HG02970 (cell line): ENCODE results near the gene HESX1.

Source experiments
- ATAC-seq: cut with Tn5 transposase; IDR thresholded peaks from one replicate; pipeline ENCODE4 v1.9.1; 2021; ENCODE audit warnings: mild to moderate bottlenecking, moderate library complexity, moderate number of reproducible peaks; ENCODE audit not compliant: unreplicated experiment, low FRiP score

Gene HESX1

DNA sequence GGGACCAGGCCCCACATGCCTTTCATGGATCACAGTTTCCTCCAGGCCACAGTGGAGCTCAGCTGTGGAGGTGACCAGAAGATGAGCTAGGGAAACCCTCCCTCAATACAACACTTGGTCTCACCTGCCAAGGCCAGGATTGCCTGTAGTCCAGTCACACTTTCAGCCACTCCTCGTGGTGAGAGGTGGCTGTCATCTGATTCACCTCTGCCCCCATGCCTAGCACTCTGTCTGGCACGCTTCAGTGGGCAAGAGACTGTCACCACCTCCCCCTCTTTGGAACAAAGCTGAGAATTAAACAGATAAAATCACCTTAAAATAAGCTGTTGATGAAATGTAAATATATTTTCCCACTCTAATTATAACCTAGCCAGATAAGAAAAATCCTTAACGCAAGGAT is 30.7 kb downstream of the HESX1 start:
- ATAC-seq: no peak

DNA sequence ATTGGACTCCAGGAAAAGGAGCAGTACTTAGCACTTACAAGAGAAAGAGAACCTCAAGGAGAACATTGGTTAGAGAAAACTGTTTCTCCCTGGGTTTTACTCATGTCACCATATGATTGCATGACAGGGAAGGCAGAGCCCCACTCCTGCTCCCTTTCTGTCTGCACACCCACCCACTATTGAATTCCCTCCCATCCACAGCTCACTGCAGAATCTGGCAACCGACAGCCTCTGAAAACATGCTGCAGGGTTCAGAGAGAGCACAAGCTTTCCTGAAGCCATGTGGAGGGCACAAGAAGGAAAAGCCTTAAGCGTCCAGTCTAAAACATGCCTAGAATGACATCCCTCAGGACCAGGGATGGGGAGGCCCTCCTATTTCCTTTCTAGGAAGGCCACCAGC is 31.6 kb downstream of the HESX1 start:
- ATAC-seq: no peak

DNA sequence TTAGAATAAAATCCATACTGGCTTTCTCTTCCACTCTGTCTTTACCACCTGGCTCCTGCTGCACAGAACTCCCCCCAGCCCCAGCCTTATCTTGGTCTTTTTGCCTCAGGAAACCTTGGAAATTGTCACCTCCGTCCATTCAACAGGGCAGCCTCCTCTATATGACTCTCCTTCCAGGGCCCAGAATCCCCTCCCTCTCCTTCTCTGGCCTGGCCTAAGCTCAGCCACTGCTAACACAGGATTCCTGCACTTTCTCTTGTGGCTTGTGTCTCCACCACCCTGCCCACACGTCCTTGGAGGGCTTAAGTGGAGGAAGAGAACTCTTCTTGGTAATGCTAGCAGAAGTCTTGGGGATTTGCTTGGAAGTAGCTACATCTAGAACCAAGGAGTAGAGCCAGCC is 33.1 kb downstream of the HESX1 start:
- no peak for ATAC-seq

DNA sequence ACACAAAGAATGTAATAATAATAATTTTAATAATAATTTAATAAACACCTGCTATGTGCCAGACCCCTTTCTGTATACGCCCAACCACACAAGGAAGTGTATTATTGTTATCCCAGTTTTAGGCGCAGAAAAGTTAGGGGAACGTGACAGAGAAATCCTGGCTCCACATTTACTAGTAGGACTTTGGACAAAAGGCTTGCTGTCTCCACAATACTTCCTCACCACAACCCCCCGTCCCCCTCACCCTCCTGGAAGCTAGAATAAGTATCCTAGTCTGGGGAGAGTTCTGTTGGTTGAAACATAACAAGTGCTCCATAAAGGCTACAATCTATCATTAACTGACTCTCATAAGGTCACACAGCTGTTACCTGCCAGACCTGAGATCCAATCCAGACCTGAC is 34.1 kb downstream of the HESX1 start:
- no peak for ATAC-seq

DNA sequence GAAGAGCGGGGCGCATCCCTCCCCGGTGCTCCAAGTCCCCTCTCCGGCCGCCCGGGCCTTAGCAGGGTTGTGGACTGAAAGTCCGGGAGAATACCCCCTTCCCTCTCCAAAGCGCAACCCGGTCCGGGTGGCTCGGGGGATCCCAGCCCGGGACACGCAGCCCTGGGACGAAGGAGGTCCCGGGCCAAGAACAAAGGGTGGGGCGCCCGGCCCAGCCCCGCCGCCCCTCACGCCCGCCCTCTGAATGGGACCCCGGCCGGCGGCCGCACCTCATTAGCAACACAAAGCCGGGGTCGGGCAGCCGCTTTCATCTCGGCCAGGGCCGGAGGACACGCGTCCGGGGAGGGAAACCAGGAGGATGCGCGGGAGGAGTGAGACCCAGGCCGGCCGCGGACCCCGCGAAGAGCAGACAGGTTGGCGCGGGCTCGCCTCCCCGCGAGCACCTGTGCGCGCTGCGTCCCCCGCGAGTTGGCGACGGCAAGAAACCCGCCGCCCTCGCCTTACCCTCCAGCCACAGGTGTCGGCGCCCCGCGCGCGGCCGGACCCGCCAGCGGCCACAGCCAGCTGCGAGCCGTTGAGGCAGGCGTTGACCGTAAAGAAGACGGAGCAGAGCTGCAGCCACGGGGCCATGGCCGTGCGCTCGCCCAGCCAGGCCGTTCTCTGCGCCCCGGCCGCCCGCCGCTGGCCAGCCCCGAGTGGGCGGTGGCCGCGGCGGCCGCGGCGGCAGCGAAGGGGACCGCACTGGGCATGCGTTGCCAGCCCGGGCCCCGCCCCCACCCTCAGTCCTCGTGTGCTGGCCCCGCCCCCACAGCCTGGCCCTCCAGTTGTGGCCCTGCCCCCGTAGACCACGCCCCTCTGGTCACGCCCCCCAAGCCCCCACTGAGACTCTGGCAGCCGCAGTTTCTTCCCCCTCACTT is 34.9 kb downstream of the HESX1 start, which contains the start of gene IL17RD:
Gene IL17RD (minus strand): TSS at position 697 of the 917 bp plus-strand sequence. CDS start 67 bp downstream, at position 630.
- no peak for ATAC-seq

DNA sequence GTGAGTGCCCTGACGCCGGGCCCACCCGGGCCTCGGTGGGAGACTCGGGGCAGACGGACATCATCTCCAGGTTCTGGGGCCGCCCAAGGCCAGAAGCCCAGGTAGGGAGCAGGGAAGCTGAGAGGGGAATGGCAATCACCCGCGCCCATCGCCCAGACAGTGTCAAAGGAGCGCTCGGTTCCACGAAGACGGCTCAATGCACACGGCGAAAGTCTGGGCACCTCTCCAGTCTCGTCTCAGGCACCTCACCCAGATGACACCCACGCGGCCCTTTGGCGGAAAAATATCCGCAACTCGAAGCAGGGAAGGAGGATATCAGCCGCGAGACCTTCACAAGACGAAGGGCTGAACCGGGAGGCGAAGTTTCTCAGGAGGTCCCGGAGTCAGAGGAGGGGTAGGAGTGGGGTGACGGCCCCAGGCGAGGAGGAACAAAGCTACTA is 35.5 kb downstream of the HESX1 start:
- no peak for ATAC-seq

DNA sequence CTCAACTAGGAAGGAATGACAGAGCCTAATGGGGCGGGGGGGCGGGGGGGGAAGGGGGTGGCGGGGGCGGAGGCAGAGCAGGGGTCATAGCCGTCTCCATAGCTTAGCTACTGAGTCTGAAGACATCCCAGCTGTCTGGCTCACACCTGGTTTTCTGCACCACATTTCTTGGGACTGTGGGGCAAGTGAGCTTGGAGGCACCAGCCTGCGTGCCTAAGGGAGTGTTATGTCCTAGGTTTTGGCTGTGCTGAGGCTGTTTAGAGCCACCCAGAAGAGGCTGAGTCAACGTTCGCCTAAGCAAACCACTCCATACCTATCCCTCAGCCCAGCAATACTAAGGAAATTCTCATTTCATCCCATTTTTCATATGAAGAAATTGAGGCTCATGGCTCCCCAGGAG is 36.0 kb downstream of the HESX1 start:
- ATAC-seq: no peak

DNA sequence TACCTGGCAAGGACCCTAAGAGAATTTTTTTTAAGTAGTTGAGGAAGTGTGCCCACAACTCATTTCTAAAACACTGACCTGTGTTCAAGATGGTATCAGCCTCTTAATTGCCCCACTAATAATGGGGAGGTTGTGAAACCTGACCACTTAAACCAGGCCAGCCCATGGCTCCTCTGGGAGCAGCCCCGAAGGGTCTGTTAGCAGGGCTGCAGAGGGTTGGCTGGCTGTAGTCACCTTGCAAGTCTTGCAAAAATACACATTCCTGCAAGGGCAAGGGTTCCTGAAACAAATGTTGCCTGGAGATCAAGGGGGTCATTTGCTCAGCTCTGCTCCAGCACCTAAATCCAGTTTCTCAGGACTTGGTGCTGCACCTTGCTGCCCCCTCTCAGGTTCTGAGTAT is 37.9 kb downstream of the HESX1 start:
- ATAC-seq: no peak

DNA sequence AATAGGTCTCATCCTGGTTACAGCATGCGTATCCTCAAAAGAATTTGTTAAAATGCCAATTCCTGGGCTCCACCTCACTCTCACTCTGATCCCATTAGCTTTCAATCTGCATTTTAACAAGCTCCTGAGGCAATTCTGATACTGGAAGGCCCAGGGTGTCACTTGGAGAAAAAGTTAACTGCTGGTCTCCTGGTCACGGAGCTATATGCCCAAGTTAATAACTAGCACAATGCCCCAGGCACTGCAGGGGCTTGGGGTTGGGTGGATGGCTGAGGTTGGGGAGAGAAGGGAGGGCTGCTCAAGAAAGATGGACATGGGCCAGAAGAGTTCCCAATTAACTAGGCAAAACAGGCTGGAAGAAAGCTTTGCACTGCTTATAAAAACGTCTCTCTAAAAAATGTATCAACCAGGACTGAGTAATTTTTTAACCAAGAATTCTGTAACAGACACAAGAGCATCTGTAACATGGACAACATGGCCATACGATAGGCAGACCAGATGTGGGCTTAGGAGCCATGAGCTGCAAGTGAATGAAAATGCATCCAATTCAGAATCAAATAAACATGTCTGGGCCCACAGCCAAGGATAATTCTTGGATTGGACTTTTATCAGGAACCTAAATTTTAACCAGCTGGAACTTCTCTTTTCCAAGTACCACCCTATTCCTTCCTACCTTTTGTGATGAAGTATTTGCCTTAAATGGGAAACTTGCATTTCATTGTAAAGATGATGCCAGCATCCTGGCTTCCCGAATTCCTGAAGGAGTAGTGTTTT is 38.8 kb downstream of the HESX1 start:
- no peak for ATAC-seq

DNA sequence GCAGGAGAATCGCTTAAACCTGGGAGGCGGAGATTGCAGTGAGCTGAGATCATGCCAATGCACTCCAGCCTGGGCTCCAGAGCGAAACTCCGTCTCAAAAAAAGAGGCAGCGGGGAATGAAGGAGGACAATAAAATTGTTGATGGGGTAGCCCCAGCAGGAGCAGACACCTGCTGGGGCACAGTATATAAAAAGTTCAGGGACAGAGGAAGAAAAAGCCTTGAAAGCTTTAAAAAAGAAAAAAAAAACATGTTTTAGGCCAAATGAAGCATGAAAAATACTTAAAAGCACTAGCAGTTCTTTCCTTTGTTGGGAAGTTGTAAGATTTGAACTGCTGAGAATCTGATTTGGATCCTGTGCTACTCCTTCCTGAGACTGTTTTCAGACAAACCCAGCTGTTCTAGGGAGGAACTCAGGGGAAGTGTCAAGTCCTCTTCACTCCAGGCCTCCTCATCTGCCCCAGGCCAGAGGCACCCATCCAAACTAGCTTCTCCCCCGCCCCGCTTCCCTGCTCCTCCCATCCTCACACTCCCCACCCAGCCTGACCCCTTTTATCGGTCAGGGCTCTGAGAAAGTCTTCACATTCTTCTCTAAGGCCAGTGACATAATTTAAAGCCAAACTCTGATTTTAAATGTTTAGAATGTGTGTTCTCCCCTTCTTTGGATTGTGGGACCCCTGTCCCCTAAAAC is 39.6 kb downstream of the HESX1 start:
- no peak for ATAC-seq

DNA sequence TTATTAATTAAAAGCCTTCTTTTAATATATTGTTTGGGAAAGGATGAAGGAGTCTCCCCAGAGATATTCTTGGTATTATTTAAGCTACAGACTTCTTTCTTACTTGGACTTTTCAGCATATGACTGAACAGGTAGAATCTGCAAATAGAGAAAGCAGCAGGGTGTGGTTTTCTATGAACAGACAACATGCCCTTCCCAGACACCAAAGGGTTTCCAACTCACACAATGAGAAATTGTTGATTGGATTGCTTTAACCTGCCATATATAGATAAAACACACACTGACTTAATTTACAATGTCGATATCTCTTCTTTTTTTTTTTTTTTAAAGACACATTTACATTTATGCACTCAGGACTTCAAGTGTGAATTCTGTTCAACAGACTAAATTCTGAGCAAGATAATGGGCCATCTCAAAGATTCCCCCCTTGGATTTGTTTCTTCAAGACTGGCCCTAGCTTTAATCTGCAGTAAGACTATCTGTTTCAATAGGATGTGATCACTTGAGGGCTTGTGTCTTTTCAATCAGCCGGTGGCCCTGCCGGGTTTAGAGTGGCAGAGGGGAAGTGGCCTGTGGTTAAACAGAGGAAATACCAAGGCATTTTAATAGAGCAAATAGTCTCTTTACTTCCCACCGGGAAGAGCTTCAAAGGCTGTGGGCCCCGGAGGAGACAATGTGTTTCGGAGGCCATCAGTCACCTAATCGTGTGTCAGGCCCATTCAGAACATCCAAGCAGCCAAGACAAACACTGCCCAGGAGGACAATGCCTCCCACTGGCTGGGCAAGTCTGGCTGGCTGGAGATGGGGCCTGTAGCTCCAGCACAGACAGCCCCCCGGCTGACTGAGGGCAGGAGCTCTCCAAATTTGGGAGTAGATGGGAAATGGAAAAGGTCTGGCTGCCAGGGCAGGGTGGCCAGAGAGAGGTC is 40.7 kb downstream of the HESX1 start:
- no peak for ATAC-seq

DNA sequence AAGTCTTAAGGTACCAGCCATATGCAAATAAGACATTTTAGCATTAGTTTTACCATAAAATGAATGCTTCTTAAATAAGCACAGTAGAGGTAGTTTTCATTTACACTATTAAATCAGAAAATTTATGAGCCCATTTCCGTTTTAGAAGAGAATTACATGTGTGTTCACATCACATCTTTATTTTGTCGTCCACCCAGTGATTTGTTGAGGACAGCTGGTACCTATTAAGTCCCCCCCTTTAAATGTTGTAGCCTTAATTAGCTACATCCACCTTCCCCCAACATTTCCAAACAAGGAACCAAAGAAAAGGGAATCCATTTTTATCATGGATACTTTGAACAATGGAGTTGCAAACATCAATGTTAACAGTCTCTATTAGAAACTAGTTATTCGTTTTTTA is 41.5 kb downstream of the HESX1 start:
- no peak for ATAC-seq

DNA sequence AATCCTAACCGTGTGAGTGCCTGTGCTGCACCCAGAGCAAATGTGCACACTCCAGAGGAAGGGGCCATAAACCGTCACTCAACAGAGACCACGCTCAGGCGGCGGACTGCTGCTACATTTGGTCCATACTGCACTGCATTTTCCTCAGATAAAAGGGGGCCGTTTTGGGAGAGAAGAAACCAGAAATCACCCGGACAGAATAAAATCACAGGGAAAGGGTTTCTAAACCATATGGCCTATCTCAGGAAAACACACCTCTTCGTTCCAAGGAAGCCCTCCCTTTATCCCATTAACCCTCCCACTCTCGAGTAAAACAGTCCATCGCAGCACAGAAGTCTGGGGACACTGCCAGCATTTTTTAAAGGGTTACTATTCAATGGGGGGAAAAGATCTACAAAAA is 42.2 kb downstream of the HESX1 start:
- ATAC-seq: no peak

DNA sequence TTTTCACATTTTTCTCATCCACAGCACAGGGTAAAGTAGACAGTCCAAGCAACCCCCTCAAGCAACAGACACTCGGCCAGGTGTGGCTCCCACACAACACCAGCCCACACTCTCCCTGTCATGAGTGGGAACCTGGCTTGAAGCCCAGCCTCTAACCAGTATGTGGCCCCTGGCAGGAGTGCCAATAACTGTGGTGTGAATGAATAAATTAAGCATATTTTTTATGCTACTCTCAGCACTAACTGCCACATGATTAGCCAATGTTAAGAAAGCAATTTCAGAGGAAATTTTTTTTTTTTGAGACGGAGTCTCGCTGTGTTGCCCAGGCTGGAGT is 44.5 kb downstream of the HESX1 start:
- no peak for ATAC-seq

DNA sequence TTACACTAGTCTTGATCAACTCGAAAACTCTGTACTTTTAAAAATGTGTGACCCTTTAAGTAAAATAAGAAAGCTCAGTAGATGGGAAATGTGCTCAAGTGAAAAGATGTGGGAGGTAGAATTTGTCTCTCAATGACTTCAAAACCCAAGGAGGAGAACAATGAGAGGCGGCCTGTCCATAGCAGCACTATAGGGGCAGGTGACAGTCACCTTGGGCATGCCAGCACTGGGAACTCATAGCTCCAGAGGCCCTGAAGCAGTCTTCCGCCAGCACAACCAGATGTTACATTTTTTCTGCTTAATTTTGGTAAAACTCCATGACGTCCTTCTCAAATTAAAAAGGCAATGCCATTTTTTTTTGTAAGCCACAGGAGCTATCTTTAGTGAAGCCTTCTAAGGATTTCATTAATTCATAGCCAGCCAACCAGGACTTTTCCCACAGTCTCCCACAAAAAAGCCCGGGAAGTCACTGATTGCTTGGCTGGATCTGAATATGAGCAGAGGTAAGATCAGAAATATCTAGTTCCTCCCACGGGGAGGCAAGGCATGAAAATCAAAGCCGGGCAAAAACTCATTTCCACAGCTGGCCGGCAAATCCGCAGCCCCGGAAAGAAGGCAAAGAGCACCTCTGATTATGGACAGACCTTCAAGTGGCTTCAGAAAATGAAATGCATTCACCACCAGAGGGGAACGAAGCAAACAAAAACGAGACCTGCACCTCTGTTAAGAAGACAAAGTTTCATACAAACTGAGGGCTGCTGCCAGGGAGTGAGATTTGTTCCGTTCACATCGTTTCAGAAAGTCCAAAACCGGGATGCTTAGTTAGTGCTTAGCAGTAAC is 45.1 kb downstream of the HESX1 start:
- ATAC-seq: no peak

DNA sequence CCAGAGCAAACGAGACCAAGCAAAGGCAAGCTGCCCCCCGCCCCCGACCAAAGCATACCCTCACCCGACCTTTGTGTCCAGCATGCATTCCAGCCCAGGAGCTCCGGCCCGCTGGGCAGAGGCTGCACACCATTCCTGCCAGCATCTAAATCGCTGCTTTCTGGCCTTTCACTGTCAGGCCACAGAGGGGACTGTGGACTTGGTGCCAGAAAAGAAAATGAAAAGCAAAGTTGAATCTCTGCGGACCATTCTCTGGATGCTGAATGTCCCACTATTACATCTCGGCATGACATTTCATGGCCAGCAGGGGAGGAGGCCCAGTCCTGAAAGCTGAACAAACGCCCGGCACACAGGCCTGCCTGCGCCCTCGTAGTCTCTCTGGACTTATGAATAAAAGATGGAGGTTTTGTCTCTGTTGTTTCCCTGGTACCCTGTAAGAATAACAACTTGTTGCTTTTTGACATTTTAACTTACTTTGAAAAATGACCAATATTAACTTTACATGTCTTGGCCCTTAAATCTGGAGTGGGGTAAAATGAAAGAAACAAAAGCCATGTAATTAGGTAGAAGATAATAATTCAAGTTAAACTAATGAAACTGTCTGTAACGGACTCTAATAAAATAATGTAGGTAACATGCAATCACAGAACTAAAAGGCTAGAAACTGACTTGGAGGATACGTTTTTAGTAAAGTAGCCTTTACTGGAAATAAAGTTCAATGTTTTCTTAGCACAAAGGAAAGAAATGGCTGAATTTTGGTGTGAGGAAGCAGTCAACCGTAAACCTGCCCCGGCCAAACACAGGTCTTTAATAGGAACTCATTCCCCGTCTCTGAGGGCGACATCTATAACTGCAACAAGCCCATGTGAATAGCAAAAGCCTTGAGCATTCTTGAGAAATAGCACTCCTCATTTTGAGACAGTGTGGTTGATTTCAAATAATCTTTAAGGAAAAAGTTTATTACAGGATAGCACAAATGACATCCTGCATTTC is 47.3 kb downstream of the HESX1 start:
- no peak for ATAC-seq

DNA sequence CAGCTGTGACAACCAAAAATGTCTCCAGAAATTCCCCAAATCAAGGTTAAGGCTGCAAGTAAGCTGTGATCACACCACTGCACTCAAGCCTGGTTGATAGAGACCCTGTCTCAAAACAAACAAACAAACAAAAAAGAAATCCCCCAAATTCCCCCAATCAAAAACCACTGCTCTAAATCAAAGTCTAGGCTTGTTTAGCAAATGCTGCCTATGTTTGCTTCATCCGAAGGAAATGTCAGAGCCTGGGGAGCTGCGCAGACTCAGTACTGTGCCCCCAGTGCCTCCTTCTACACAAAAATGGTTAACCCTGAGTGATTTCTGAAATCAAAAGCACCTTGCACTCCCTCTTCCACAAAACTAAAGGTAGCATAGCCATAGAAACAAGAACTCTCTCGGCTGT is 48.0 kb downstream of the HESX1 start:
- no peak for ATAC-seq

DNA sequence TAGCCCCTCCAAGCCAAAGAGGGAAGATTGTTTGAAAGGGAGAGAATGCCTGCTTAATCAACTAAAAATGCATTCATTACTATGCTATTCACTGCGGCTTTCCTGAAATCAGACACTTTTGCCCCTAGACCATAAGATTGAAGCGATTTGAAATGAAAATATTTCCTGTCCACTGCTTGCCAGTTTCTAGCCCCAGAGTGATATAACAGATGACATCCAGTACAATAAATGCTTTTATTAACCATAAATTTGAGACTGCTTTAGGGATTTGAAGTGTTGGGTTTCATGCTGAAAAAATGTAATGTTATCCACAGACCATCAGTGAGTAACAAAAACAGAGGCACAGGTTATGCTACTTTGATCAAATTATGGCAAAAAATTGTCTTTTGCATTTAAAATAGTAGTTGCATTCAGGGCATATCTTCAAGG is 48.7 kb downstream of the HESX1 start:
- ATAC-seq: no peak
